SK-N-SH (cell line): ENCODE measurements around the gene TUFM. TPM values are rescaled to one million over a fixed set of nuclear protein-coding genes. Genes with fewer than 3 reads are reported as not detected.

Experiments
- CTCF ChIA-PET: fragments of 300-600, 350-600 bp; formaldehyde crosslinking; extraction: SDS; loops from one replicate; lab custom pipeline; 2021; lab: Yijun Ruan, JAX
- POLR2A ChIA-PET: fragments of 350-600 bp; sonication (Branson Sonifier 250); formaldehyde crosslinking; extraction: SDS; loops from one replicate; lab custom pipeline; 2020; ENCODE audit warnings: antibody characterized with exemption, inconsistent platforms; lab: Yijun Ruan, JAX
- DNase-seq: peaks from one replicate; pipeline ENCODE4 v3.0.0; 2012
- H2AFZ ChIP-seq: fragments of 200-600 bp; sonication (generic); 2 replicates; pipeline ENCODE4 v1.8.1; 2016; ENCODE audit warnings: antibody characterized with exemption, mild to moderate bottlenecking, low read depth
- H3F3A ChIP-seq: fragments of 200-600 bp; sonication (generic); replicated peaks from 2 replicates; pipeline ENCODE3; 2016; ENCODE audit warnings: antibody characterized with exemption, mild to moderate bottlenecking; ENCODE audit not compliant: insufficient read depth
- H3K27ac ChIP-seq, 2 experiments: fragments of 200-500 bp in 1 of 2; fragments of 200-600 bp in 1 of 2; sonication (Bioruptor generic) in 1 of 2; sonication (generic), shearing (Covaris generic) in 1 of 2; 2 replicates each; pipeline versions ENCODE4 v1.5.1 to v1.6.1; 2014 to 2016; ENCODE audit warnings: low read depth in 2 of 2, inconsistent platforms in 1 of 2, low read length in 1 of 2, mild to moderate bottlenecking in 1 of 2, mixed read lengths in 1 of 2
- H3K27me3 ChIP-seq: fragments of 200-600 bp; sonication (generic), shearing (Covaris generic); 2 replicates; pipeline ENCODE4 v1.6.1; 2016; ENCODE audit warnings: mixed run types; ENCODE audit not compliant: insufficient read depth
- H3K36me3 ChIP-seq, 2 experiments: fragments of 200-500 bp in 1 of 2; fragments of 200-600 bp in 1 of 2; sonication (Bioruptor generic) in 1 of 2; sonication (generic) in 1 of 2; replicated peaks in 1 of 2; 2 replicates each; pipeline versions ENCODE3 to v1.5.1; 2014 to 2016; ENCODE audit warnings: low read length in 1 of 2, mild to moderate bottlenecking in 1 of 2; ENCODE audit not compliant: insufficient read depth in 2 of 2, control insufficient read depth in 1 of 2
- H3K4me1 ChIP-seq, 2 experiments: fragments of 200-500 bp in 1 of 2; fragments of 200-600 bp in 1 of 2; sonication (Bioruptor generic) in 1 of 2; sonication (generic), shearing (Covaris generic) in 1 of 2; 2 replicates each; pipeline versions ENCODE4 v1.5.1 to v1.6.1; 2014 to 2016; ENCODE audit warnings: low read depth in 1 of 2, low read length in 1 of 2, mixed run types in 1 of 2; ENCODE audit not compliant: insufficient read depth in 2 of 2, control insufficient read depth in 1 of 2
- H3K4me2 ChIP-seq: fragments of 200-600 bp; sonication (generic), shearing (Covaris generic); 2 replicates; pipeline ENCODE4 v1.6.1; 2017; ENCODE audit warnings: mixed run types
- H3K4me3 ChIP-seq, 2 experiments: fragments of 200-500 bp in 1 of 2; fragments of 200-600 bp in 1 of 2; sonication (Bioruptor generic) in 1 of 2; sonication (generic), shearing (Covaris generic) in 1 of 2; 2 replicates each; pipeline versions ENCODE4 v1.5.1 to v1.8.1; 2014 to 2016; ENCODE audit warnings: low read depth in 2 of 2, inconsistent platforms in 1 of 2, low read length in 1 of 2, mild to moderate bottlenecking in 1 of 2, mixed read lengths in 1 of 2, moderate library complexity in 1 of 2
- H3K79me2 ChIP-seq: fragments of 200-600 bp; sonication (generic); 2 replicates; pipeline ENCODE4 v1.8.1; 2017; ENCODE audit warnings: mild to moderate bottlenecking; ENCODE audit not compliant: insufficient read depth
- H3K9ac ChIP-seq: fragments of 200-600 bp; sonication (generic); 2 replicates; pipeline ENCODE4 v1.6.1; 2017; ENCODE audit warnings: mixed run types
- H3K9me2 ChIP-seq: fragments of 200-600 bp; sonication (generic); 2 replicates; pipeline ENCODE4 v1.6.1; 2017; ENCODE audit warnings: mixed run types
- H3K9me3 ChIP-seq: fragments of 200-600 bp; sonication (generic); 2 replicates; pipeline ENCODE4 v1.6.1; 2017; ENCODE audit warnings: mixed run types, mild to moderate bottlenecking, moderate library complexity
- H4K20me1 ChIP-seq: fragments of 200-600 bp; sonication (generic); 2 replicates; pipeline ENCODE4 v1.6.1; 2017; ENCODE audit warnings: mild to moderate bottlenecking, mixed run types; ENCODE audit not compliant: insufficient read depth
- CHD2 ChIP-seq: fragments of 150-350 bp; IDR thresholded peaks from 2 replicates; pipeline ENCODE4 v1.6.1; 2018; ENCODE audit warnings: low read length; ENCODE audit not compliant: partially characterized antibody
- ELF1 ChIP-seq: IDR thresholded peaks from 2 replicates; pipeline ENCODE4 v1.4.0; 2012
- EP300 ChIP-seq, 2 experiments: IDR thresholded peaks; 2 replicates each; pipeline versions ENCODE4 v1.4.0 to v1.6.1; 2012; ENCODE audit warnings: borderline replicate concordance in 1 of 2, low read depth in 1 of 2, low read length in 1 of 2
- EZH2phosphoT487 ChIP-seq: fragments of 200-600 bp; sonication (generic); IDR thresholded peaks from 2 replicates; pipeline ENCODE4 v1.6.1; 2017; ENCODE audit warnings: low read depth, mixed run types, mild to moderate bottlenecking, antibody characterized with exemption, moderate library complexity, borderline replicate concordance
- FOSL2 ChIP-seq: IDR thresholded peaks from 2 replicates; pipeline ENCODE4 v1.4.0; 2012; ENCODE audit warnings: low read depth, mild to moderate bottlenecking, moderate library complexity, borderline replicate concordance
- FOXJ3 ChIP-seq: sonication (generic); formaldehyde crosslinking; IDR thresholded peaks from 2 replicates; pipeline ENCODE4 v1.5.1; 2020; ENCODE audit warnings: mild to moderate bottlenecking, missing genetic modification reagents
- GATA2 ChIP-seq: sonication (generic); formaldehyde crosslinking; IDR thresholded peaks from 2 replicates; pipeline ENCODE4 v1.5.0; 2020; ENCODE audit warnings: mild to moderate bottlenecking, missing genetic modification reagents
- JUND ChIP-seq: IDR thresholded peaks from 2 replicates; pipeline ENCODE4 v1.4.0; 2012
- MEF2A ChIP-seq: IDR thresholded peaks from 2 replicates; pipeline ENCODE4 v1.4.0; 2012; ENCODE audit warnings: low read depth, borderline replicate concordance
- MXI1 ChIP-seq: IDR thresholded peaks from 2 replicates; pipeline ENCODE4 v1.6.1; 2012; ENCODE audit warnings: mild to moderate bottlenecking, low read depth, low read length, improper control_type of control experiment
- NFIC ChIP-seq: IDR thresholded peaks from 2 replicates; pipeline ENCODE4 v1.4.0; 2012; ENCODE audit warnings: borderline replicate concordance
- NRF1 ChIP-seq: IDR thresholded peaks from 2 replicates; pipeline ENCODE4 v1.6.1; 2012; ENCODE audit warnings: low read depth, mild to moderate bottlenecking, low read length
- POLR2AphosphoS5 ChIP-seq: IDR thresholded peaks from 2 replicates; pipeline ENCODE4 v1.6.1; 2012; ENCODE audit warnings: low read depth, low read length
- RCOR1 ChIP-seq: fragments of 150-350 bp; IDR thresholded peaks from 2 replicates; pipeline ENCODE4 v1.6.1; 2017; ENCODE audit warnings: antibody characterized with exemption, low read length
- RXRA ChIP-seq: IDR thresholded peaks from 2 replicates; pipeline ENCODE4 v1.4.0; 2012; ENCODE audit warnings: low read depth, mild to moderate bottlenecking, borderline replicate concordance
- SIN3A ChIP-seq: IDR thresholded peaks from 2 replicates; pipeline ENCODE4 v1.6.1; 2012; ENCODE audit warnings: low read depth, mild to moderate bottlenecking, low read length, moderate library complexity, borderline replicate concordance
- TEAD4 ChIP-seq: IDR thresholded peaks from 2 replicates; pipeline ENCODE4 v1.4.0; 2012; ENCODE audit warnings: mild to moderate bottlenecking, borderline replicate concordance; ENCODE audit not compliant: insufficient read depth
- WGBS: methylation state at CpG from one replicate; pipeline ENCODE4 v1.1.6; 2017; ENCODE audit warnings: low lambda C conversion rate; 5-methylcytosine and 5-hydroxymethylcytosine counted together
- polyA plus RNA-seq, 3 experiments: library from polyadenylated mRNA; depleted of rRNA; stranded (reverse); fragments of >200 nt; gene quantifications; 2 replicates each; pipeline ENCODE4 v1.2.3, GENCODE V29; 2012
- TF ChIP-seq, protein P1 (sequence below): IDR thresholded peaks from 2 replicates; pipeline ENCODE4; 2012
- TF ChIP-seq, protein P2 (sequence below): IDR thresholded peaks from 2 replicates; pipeline ENCODE4 v1.4.0; 2012; ENCODE audit warnings: low read depth, borderline replicate concordance
- TF ChIP-seq, protein P3 (sequence below): IDR thresholded peaks from 2 replicates; pipeline ENCODE4 v1.4.0; 2012; ENCODE audit warnings: low read depth, borderline replicate concordance
- TF ChIP-seq, protein P4 (sequence below): fragments of 150-350 bp; IDR thresholded peaks from 2 replicates; pipeline ENCODE4 v1.6.1; 2016; ENCODE audit warnings: mild to moderate bottlenecking, low read depth, low read length

TUFM gene
- polyA plus RNA-seq, 1 of the 3 experiments (the other 2 are of a cell fraction): 358 TPM

DNA sequence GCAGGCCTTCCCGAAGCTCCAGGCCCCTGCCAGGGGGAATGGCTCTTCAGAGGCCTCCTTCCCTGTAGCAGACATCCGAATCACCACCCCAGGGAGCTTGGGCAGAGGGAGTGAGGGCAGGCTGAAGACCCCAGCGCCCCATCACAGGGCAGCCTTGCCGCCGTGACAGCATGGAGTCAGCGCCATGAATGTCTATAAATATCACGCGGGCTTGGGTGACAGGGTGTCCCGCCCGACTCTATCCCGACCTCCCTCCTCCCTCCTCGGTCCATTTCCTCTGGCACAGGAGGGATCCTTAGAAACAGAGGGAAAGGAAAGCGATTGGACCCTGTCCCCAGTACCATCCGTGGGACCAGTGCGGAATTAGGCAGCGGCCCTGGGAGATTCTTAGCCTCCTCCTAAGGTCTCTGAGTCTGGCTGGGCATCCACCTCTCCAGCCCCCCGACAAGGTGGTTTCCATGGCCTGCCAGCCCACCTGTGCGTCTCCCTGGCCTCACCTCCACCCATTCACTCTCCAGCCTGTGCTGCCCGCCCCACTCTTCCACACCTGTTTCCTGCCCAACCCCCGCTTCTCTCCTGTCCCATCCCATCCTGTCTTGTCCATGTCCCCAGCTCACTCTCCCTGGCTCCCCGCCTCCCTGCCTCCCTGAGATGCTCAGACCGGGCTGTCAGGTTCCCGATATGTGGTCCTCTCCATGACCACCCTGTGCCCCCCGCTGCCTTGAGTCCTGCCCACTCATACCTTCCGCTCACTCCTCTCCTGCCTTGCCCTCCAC, 37.3 kb upstream of the TUFM start:
- H2AFZ ChIP-seq: no peak overlapping the region
- DNase-seq: no peak
- 96% methylated on average over 25 of the region's 25 CpGs for WGBS

DNA sequence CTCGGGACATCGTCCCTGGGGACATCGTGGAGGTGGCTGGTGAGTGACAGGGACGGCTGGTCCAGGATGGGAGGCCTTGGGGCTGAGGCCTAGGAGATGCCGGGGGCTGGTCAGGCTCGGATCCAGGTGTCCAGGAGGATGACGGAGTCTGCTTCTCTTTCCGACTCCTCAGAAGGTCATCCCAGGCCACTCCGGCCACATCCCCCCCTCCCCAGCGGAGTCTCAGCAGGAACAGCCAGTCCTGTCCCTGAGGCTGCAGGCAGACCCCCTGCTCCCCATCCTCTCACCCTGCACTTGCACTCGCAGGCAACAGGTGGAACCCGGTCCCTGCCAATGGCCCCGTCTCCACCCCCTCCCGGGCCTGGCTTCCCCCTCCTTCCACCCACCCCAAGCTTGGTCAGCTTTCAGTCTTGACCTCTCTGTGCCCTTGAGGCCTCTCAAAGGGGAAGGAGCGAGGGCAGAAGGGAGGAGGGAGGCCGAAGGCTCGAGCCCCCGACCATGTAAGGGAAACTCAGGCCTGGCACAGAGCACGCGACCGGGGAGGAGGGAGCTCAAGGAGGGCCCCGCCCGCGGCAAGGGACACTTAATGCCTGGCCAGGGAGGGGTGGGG, 36.5 kb upstream of the TUFM start:
- Histone ChIP-seq H4K20me1 (no peaks in the 10 kb centered on the region), H3K9ac (no peak overlapping the region), H3K79me2 (no peaks in the 10 kb centered on the region), H2AFZ (no peak overlapping the region), H3K4me1 (peaks cover 0 to 14% of the 10 kb centered on the region in 2 experiments; a peak in 1 of 4 replicates), H3K27me3 (no peaks in the 10 kb centered on the region), H3K9me3 (no peaks in the 10 kb centered on the region), H3K4me2 (no peak overlapping the region), H3K9me2 (no peaks in the 10 kb centered on the region), H3K4me3 (no peak overlapping the region), H3K27ac (no peak overlapping the region), H3F3A (no peaks in the 10 kb centered on the region), H3K36me3 (no peaks in the 10 kb centered on the region)
- DNase-seq: no peak
- POLR2A ChIA-PET: no interaction called here
- WGBS: 91% methylated on average over 20 of the region's 24 CpGs
- CTCF ChIA-PET: interaction anchor here (1.0 kb wide), 1 partner anchor 9 kb away, joined by 3 read pairs; no protein-coding TSS in a partner anchor
- TF ChIP-seq NFIC: no peak
- TF ChIP-seq, protein P1, sequence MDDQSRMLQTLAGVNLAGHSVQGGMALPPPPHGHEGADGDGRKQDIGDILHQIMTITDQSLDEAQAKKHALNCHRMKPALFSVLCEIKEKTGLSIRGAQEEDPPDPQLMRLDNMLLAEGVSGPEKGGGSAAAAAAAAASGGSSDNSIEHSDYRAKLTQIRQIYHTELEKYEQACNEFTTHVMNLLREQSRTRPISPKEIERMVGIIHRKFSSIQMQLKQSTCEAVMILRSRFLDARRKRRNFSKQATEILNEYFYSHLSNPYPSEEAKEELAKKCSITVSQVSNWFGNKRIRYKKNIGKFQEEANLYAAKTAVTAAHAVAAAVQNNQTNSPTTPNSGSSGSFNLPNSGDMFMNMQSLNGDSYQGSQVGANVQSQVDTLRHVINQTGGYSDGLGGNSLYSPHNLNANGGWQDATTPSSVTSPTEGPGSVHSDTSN: no peak
- TF ChIP-seq TEAD4: no peak
- TF ChIP-seq JUND: no peak
- no peak for TF ChIP-seq EZH2phosphoT487
- TF ChIP-seq FOSL2: no peak
- TF ChIP-seq GATA2: no peak
- TF ChIP-seq RXRA: no peak
- TF ChIP-seq POLR2AphosphoS5: no peak
- TF ChIP-seq, protein P2, sequence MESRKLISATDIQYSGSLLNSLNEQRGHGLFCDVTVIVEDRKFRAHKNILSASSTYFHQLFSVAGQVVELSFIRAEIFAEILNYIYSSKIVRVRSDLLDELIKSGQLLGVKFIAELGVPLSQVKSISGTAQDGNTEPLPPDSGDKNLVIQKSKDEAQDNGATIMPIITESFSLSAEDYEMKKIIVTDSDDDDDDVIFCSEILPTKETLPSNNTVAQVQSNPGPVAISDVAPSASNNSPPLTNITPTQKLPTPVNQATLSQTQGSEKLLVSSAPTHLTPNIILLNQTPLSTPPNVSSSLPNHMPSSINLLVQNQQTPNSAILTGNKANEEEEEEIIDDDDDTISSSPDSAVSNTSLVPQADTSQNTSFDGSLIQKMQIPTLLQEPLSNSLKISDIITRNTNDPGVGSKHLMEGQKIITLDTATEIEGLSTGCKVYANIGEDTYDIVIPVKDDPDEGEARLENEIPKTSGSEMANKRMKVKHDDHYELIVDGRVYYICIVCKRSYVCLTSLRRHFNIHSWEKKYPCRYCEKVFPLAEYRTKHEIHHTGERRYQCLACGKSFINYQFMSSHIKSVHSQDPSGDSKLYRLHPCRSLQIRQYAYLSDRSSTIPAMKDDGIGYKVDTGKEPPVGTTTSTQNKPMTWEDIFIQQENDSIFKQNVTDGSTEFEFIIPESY: no peak

More for the DNA sequence above, 37.3 kb upstream of the TUFM start:
- Histone ChIP-seq H3K9me3 (no peaks in the 10 kb centered on the region), H3K4me3 (no peak overlapping the region), H3K27ac (no peak overlapping the region), H3K36me3 (no peaks in the 10 kb centered on the region), H3K9ac (no peak overlapping the region), H3K79me2 (no peaks in the 10 kb centered on the region), H3F3A (no peaks in the 10 kb centered on the region), H3K27me3 (no peaks in the 10 kb centered on the region), H3K9me2 (no peaks in the 10 kb centered on the region), H3K4me2 (no peak overlapping the region), H4K20me1 (no peaks in the 10 kb centered on the region), H3K4me1 (peaks cover 0 to 13% of the 10 kb centered on the region in 2 experiments; a peak in 1 of 4 replicates)
- ChIA-PET CTCF (interaction anchor here (1.0 kb wide), 1 partner anchor 9 kb away, joined by 3 read pairs; no protein-coding TSS in a partner anchor), POLR2A (no interaction called here)
- TF ChIP-seq POLR2AphosphoS5 (no peak), SIN3A (no peak), EP300 (IDR thresholded peaks at IDR 0.05; ENCODE audit: borderline replicate concordance in 1 of 2, low read depth in 1 of 2, low read length in 1 of 2) (no peak), MXI1 (no peak), GATA2 (no peak), FOSL2 (no peak), ELF1 (no peak), NRF1 (no peak), FOXJ3 (CRISPR knock-in tag) (no peak), MEF2A (no peak), RCOR1 (no peak), CHD2 (no peak), NFIC (no peak)
- TF ChIP-seq, protein P3, sequence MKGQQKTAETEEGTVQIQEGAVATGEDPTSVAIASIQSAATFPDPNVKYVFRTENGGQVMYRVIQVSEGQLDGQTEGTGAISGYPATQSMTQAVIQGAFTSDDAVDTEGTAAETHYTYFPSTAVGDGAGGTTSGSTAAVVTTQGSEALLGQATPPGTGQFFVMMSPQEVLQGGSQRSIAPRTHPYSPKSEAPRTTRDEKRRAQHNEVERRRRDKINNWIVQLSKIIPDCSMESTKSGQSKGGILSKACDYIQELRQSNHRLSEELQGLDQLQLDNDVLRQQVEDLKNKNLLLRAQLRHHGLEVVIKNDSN: no peak
- TF ChIP-seq, protein P1: no peak
- TF ChIP-seq, protein P4, sequence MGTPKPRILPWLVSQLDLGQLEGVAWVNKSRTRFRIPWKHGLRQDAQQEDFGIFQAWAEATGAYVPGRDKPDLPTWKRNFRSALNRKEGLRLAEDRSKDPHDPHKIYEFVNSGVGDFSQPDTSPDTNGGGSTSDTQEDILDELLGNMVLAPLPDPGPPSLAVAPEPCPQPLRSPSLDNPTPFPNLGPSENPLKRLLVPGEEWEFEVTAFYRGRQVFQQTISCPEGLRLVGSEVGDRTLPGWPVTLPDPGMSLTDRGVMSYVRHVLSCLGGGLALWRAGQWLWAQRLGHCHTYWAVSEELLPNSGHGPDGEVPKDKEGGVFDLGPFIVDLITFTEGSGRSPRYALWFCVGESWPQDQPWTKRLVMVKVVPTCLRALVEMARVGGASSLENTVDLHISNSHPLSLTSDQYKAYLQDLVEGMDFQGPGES: no peak
